Kasumi-1 (cell line): ENCODE data around the gene MPPED2.

ENCODE experiments used
- DNase-seq, 2 experiments: peaks; one replicate each; lab custom pipeline; 2025; lab: John Stamatoyannopoulos, UW

Gene MPPED2, protein sequence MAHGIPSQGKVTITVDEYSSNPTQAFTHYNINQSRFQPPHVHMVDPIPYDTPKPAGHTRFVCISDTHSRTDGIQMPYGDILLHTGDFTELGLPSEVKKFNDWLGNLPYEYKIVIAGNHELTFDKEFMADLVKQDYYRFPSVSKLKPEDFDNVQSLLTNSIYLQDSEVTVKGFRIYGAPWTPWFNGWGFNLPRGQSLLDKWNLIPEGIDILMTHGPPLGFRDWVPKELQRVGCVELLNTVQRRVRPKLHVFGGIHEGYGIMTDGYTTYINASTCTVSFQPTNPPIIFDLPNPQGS

DNA sequence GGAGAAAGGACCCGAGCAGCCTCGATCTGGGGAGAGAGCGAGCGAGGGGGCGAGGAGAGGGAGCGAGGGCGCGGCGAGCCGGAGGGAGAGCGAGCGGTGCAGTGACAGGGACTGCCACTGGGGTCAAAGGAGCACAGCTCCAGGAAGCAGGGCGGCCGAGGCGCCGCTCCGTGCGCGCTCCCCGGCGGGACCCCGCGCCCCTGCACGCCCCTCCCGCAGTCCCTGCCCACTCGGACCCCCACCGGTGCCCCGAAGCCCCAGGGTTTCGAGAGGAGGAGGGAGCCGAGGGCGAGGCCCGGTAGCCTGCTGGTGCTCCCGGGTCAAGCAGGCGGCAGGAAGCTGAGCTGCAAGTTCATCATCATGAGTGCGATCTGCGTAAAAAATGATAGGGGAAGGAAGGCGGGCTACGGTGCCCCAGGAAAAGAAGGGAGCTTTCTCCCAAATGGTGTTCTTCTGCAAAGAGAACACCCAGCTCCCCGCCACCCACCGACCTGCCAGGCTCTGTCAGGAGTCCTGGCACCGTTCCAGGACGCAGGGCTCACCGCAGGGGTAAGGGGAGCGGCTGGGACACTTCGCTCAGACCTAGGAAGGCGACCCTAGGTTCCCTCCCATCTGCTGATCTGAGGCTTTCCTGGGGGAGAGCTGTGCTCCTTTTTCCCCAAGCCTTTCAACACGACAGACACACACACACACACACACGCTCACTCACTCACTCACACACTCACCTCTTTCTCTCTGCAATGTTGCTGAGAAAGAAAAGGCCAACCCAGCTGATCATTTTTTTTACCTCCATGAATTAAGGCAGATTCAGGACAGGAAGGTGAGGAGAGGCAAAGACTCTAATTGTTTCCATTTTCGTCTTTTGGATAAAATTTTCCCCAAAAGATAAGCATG, at the start of gene MPPED2:
Gene MPPED2 (minus strand): TSS at position 103 of the 894 bp plus-strand sequence. CDS start 5,980 bp downstream, outside the sequence.
- peak; percentile 50 to 72 for DNase-seq

DNA sequence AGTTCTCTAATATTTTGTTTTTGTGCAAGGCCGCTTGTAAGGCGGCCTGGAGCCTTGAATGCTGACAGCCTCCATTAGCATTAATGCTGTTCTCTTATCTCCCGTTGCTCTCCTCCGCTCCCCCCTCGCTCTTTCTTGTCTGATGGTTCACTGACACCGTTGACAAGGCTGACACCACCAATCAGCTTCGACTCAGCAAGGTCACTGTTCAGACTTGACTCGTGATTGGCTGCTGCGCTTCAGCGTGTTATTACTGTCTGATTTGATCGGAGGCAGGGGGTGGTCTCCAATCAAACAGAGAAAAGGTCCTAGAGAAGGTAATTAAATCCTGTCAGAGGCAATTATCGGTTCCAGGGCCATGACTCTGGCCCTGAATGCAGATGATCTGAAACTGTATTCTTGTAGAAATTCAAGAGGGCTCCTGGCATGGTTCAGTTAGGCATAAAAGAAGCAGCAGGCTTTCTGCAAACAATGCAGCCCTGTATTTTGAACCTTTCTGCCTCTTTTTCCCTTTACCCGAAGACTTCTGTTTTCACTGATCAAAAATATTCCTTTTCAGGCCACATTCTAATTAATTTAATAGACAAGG, 49.3 kb upstream of the MPPED2 start:
- DNase-seq = no peak

DNA sequence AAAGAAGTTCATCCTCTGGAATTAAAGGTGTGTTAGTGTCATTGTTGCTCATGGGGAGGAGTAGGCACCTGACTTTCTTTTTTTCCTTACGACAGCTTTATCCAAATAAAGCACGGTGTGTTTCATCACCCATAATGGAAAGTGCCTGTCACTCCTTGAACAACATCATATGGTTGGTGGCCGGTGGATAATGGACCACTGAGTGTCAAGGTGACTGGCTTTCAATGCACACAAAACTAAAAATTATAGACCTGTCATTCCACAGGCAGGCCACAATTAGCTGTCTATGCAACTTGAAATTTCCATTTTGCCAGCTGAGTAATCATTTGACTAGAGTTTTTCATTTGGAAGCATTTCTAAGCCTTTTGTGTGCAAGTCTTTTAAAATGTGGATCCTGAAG, 45.0 kb upstream of the MPPED2 start:
- DNase-seq = no peak

DNA sequence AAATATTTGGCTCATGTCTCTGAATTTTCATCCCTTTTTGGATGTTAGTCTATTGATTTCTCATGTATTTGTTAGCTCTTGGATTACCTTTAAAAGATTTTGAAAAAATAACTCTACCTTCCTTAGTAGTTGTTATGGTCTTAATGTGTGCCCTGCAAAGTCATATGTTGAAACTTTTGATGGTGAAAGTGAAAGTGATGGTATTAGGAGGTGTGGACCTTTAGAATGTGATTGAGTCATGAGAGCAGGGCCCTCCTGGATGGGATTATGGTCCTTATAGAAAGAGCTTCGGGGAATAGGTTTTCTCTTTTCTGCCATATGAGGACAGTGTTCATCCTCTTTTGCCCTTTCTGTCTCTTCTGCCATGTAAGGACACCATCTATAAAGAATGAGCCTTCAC, 33.6 kb upstream of the MPPED2 start:
- no peak for DNase-seq

DNA sequence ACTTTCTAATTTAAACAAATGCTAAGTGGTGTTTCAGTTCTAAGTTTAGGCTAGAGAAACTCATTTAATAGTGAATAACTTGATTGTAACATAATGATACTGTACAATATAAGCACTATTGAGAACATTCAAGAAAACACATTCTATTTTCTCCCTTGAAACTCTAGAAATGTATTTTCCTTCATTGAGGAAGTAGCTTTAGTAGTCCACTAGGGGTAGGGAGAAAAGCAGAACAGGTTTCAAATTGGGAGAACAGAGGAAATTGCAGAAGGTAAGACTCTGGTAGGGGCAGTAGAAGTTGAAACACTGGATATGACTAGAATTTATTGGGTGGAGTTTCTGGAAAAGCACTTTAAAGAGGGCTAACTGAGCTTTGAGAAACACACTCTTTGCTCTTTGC, 31.6 kb upstream of the MPPED2 start:
- DNase-seq = peak; percentile 39 to 47

DNA sequence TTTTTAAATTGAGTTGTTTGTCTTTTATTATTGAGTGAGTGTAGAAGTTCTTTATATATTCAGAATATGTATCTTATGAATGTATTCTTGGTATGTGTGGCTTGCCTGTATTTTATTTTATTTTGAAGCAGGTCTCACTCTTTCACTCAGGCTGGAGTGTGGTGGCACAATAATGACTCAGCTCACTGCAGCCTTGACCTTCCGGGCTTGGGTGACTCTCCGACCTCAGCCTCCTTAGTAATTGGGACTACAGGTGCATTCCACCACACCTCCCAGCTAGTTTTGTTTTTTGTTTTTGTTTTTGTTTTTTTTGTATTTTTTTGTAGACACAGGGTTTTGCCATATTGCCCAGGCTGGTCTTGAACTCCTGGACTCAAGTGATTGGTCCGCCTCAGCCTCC, 24.5 kb upstream of the MPPED2 start:
- no peak for DNase-seq

DNA sequence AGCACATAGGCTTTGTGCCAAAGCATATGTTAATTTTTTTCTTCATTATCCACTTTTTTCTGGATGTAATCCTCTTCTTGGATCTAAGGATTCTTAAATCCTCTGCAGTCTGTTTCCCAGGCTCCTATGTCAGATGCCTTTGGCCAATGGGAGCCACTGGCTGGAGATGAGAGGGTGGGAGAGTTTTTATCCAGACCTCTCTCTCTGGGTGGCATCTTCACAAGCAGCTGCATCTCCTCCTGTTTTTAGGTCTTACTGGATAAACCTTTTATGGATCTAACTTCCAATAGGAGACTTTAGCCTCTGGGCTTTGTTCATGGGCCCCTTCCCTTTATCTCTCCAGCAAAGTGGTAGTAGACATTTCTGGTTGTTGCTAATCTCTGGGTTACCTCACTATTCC, 22.4 kb upstream of the MPPED2 start:
- DNase-seq = no peak

DNA sequence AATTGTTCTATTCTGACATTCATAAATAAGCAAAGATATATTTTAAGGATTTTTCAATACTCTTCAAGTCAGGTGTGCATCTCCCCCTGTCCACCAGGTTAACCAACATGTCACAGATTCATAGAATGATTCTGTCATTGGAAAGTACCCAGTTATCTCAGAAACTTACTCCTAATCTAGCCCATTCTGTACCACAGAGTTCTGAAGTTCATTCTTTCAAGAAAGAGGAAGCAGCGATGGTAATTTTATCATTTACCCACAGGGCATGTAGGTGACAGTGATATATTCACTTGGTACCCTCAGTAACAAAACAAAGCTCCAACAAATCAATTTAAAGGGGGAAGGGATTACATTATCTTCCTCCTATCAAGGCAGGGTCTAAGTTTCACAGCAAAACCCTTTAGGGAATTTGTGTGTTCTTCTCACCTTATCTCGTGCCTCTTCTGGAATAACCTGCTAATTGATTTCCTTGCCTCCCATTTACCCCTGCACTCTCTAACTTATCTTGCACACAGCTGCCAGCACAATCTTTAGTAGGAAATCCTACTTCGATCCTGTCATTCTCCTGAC, 19.0 kb upstream of the MPPED2 start:
- no peak for DNase-seq

DNA sequence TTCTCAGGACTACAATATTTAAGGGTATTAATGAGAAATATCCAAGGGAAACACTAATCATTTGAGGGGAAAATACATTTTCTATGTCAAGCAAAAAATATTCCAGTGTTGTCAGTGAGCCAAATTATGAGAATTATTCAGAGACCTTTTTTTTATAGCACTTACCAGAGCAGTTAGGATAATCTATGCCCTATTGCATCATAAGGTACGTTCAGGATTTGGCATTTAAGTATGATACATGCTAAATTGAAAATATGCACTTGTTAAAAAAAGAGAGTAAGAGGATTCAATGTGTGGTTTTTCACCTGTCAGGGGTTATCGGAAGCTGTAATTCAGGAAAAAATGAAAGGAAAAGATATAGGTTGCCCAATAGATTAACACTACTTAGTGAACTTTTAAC, 17.2 kb upstream of the MPPED2 start:
- DNase-seq = no peak

DNA sequence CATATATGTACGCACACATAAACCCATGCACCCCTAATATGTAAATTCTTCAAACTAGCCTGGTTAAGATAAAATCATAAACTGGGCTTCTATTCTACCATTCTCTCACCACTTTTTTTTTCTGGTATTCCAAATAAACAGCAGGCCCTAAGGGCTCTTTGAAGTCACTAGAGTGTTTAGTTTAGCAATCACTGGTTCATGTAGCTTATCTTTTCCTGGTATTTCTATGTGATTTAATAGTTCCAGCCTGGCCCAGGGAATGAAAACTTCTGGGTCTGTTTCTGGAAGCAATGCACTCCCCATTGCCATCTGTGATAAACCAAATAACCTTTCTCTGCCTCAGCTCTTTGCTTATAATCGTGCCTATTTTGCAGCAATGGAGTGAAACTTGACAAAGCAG, 10.7 kb upstream of the MPPED2 start:
- no peak for DNase-seq

DNA sequence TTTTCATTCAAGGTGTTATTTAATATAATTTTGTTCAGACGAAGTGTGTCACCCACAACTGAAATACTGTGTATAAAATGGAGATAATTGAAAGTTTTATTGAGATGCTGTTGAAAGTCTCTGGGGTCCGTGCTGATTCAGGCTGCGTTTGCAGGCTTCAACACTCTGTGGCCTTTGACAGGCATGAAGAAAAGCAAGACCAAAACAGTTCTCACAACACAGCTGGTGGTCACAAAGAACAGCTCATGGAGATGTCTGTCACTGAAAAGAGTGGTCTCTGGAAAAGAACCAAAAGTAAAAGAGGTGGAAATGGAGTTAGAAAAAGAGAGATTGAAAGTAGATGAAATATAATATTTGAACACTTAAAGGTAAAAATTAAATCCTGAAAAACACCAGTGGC, 9.8 kb upstream of the MPPED2 start:
- DNase-seq = no peak

DNA sequence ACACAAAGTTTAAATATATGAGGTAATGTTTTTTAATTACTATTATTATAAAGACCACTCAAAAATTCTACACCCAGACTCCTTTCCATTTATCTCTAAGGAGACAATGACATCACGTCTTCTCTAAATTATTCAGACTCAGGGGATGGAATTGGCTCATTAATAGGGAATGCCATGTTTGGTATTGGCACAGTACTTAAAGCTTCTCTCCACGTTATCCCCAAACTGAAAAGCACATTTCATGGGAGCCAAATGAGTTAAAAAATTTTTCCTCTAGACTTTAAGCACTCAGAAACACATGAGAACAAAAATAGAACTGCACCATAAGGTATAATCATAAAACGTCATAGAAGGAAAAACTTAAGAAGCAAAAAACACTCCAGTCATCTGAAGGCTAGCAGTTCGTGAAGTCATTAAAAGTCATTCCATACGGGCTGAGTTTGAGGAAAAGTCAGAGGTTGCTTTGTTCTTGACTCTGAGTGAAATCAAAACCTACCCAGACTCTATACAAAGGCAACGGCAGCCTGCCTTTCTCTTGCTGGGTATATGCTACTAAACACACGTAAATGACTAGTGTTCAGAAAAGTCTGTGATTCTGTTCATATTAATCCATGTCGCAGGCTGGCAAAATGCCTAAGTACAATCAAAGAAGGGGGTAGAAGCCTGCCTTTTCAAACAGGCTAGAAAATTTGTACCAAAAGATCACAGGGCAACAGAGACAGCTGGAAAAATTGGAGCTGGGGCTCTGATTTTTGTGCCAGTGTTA, 8.7 kb upstream of the MPPED2 start:
- DNase-seq = no peak

DNA sequence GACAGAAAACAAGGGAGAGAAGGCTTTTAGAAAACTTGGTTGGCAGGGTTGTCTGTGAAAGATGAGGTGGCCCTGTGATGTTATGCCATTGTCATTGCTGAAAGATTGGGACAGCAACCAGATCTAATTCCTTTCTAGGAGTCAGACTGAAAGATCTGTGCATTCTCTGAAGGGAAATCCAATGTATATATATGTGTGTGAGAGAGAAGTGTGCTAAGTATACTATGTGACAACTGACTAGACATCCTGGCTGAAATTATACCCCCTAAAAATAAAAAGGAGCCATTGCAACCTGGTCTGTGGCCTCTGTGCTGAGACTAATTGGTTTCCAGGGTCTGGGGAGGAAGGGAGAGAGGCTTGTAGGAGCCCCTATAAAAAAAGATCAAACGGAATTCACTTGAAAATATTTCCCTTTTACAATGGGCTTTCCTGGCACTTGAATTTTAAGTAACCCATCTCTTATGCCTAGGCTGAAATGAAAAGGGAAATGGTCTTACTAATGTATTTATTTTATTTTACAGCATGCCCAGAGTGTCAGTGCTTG, 1.2 kb upstream of the MPPED2 start:
- no peak for DNase-seq

DNA sequence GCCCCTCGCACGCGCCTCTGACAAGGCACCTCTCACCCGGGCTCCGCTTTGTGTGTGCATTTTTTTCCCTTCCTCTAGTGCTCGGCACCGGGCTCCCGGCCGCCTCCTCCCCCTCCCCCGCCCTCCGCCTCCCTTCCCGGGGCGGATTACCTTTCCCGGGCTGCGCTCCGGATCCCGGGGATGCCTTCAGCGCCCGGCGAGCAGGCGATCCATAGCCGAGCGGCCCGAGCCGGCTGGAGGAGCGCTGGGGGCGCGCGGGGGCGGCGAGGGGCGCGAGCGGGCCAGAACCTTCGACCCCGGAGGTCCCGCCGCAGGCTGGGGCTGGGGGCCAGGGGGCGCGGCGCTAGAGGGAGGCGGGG, 282 bp downstream of the MPPED2 start:
- peak in 1 of 2 experiments; percentile 16 for DNase-seq

DNA sequence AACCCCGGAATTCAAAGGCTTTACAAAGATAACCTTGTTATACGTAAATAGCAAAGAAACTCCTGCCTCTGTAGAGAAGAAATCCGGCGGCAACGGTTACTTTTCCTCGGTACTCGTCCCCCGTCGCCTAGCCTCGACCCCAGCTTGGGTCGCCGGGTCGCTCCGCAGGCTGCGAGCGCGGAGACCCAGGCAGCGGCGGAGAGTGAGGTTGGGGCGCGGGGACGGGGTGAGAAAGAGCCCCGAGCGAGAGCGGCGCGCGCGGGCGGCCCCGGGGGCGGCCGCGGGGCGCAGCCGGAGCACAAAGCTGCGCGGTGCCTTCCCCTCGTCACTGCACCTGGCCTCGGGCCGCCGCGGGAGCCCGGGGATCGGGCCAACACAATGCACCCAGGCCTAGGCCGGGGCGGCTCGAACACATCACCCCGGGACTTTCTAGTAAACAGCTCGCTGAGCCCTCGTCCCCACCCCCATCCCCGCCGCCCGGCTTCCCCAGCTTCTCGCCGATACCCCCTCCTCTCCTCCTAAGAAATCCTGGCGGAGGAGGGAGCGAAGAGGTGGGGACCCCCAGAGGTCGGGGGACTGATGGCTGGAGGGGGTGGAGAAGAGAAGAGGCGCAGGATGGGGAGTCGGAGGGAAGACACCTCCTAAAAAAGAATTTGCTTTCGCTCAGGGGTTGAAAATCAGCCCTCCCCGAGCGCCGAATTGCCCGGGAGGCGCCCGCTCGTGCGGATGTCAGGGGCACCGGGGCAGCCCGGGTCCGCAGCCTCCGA, 845 bp downstream of the MPPED2 start:
- DNase-seq = no peak

DNA sequence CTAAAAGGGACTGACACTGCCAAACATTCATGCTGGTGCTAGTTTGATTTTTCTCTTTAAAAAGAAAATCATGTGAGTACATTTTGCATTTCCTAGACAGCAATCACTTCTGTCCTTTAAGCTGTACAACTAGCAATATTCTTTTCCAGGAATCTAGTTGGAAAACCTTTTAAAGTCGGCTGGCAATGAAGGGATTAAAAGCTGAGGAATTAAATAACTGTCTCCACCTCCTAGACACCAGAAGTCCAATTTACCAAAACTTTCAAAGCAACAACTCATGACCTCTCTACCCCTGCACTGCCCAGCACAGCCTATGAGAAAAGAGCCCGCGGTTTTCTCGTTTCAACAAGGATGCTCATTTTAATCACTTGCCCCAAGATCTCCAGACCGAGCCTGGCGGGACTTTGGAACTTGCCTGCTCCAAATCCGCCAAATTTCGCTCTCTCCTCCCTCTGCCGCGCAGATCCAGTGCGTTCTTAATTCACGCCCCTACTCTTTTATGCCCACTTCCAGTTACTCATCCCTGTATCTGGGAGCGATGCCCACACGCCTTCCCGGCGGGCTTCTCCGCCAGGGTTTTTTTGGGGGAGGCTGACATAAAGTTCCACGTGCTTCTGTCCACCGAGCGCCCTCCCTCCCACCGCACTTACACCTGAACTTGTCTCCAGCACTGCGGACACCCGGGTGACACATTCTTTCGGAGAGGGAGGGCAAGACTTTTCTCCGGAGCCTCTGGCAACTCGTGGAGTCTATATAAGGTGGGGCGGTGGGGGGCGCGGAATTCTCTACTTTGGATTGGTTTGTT, 2.5 kb downstream of the MPPED2 start:
- no peak for DNase-seq

DNA sequence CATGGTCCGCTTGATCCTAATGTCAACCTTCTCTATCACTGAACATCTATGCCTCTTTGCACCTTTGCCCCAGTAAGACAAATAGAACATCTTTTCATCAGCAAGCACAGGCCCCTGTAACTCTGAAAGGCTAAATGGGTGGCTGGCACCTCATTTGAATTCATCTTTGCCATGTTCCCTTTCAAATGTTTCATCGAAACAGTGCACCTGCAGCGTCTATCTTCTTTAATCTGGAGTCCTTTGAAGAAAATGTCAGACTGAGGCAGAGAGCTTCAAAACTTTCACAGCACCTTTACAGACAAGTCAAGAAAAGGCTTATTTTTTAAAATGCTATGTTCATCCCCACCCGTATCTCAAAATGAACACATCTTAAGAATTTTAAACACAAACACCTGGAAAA, 3.4 kb downstream of the MPPED2 start:
- DNase-seq = no peak

DNA sequence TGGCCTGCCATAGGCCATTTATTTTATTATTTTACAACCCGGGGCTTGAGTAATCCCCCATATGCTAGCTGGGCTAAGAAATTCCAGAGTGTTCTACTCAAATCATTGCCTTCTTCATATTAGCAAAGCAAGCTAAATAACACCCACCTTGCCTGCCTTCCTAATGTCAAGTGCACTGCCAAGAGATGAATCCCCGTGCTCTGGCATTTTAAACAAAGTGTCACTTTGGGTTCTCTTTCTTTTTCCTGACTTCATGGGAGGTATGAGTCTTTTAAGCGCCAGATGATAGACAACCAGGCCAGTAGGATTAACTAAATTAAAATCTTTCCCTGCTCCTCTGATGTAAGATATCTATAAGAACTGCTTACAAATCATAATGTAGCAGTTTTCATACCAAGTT, 4.5 kb downstream of the MPPED2 start:
- DNase-seq = no peak

DNA sequence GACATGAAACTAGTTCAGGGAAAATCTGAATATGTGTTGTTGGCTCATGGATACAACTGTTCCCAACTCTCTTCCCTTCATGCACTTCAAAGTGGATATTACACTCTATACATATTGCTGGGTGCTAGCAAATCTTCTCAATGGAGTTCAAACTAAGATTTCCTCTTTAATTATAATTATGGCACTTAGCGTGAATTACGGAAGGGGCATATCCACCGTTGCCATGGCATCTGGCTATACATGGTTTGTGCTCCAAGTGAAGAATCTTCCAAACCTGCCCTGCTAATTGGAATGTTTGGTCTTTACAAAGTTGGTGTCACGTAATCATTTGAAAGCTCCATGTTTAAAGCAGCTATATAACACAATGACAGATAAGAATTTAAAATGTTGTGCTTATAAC, 5.6 kb downstream of the MPPED2 start:
- DNase-seq = no peak
